ENCODE data around the gene EPHB2.

EPHB2 gene

DNA sequence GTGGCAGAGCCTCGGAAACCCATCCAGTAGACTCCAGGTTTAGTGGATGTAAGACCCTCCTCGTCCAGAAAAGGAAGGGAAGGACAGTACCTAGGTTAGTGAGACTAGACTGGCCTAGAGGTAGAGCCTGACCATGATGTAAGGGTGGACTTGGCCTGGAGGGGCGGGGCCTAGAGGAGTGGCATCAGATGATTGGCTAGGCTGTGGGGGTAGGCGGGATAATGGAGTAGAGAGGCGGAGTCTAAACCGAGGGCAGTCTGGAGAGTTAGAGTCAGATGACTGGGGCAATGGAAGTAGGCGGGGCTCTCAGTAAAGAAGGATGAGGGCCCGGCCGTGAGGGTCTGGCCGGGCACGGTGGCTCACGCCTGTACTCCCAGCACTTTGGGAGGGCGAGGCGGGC is 70.1 kb downstream of the EPHB2 start:
- no peak overlapping the region for H3K9ac ChIP-seq (ENCODE audit: insufficient read length)
- H3K36me3 ChIP-seq (ENCODE audit: insufficient read depth, low read length) = no peaks in the 10 kb centered on the region
- DNase-seq (ENCODE audit: low read depth, low spot score) = no peak
- no peak overlapping the region for H3K27ac ChIP-seq
- H3K9me3 ChIP-seq (ENCODE audit: low read depth, low read length) = no peaks in the 10 kb centered on the region
- TF ChIP-seq EZH2 (IDR thresholded peaks at IDR 0.05) (no peak), POLR2AphosphoS5 (IDR thresholded peaks at IDR 0.05; ENCODE audit: borderline replicate concordance, low read depth, low read length) (no peak), FOXP2 (optimal IDR thresholded peaks at IDR 0.05; ENCODE audit: control extremely low read depth, extremely low read length, insufficient read depth) (no peak)
- H3K4me3 ChIP-seq = no peak overlapping the region

DNA sequence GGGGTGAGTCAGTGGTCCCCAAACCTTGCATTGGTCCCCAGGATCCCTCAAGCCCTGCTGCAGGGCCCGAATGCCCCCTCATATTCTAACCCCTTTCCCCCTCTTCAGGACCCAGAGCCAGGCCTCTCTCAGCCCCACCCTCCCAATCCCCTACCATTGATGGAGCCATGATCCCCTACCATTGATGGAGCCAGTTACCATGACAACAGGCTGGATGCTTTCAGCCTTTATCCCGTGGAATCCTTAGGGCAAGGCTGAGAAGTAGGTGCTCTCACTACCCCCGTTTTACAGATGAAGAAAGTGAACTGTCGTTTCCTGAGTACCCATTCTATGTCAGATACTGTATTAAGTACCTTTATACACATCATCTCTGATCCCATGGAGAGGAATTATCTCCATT is 70.8 kb downstream of the EPHB2 start:
- Histone ChIP-seq H3K9me3 (ENCODE audit: low read depth, low read length) (no peaks in the 10 kb centered on the region), H3K9ac (ENCODE audit: insufficient read length) (no peak overlapping the region), H3K36me3 (ENCODE audit: insufficient read depth, low read length) (no peaks in the 10 kb centered on the region), H3K27ac (no peak overlapping the region), H3K4me3 (no peak overlapping the region)
- TF ChIP-seq POLR2AphosphoS5 (IDR thresholded peaks at IDR 0.05; ENCODE audit: borderline replicate concordance, low read depth, low read length) = no peak
- no peak for TF ChIP-seq EZH2 (IDR thresholded peaks at IDR 0.05)
- TF ChIP-seq FOXP2 (optimal IDR thresholded peaks at IDR 0.05; ENCODE audit: control extremely low read depth, extremely low read length, insufficient read depth) = no peak
- DNase-seq (ENCODE audit: low read depth, low spot score) = no peak

- Histone ChIP-seq H3K27ac (no peak overlapping the region), H3K9ac (ENCODE audit: insufficient read length) (no peak overlapping the region), H3K9me3 (ENCODE audit: low read depth, low read length) (no peaks in the 10 kb centered on the region), H3K36me3 (ENCODE audit: insufficient read depth, low read length) (no peaks in the 10 kb centered on the region), H3K4me3 (no peak overlapping the region)
- no peak for TF ChIP-seq POLR2AphosphoS5 (IDR thresholded peaks at IDR 0.05; ENCODE audit: borderline replicate concordance, low read depth, low read length)
- TF ChIP-seq EZH2 (IDR thresholded peaks at IDR 0.05) = no peak
- no peak for TF ChIP-seq FOXP2 (optimal IDR thresholded peaks at IDR 0.05; ENCODE audit: control extremely low read depth, extremely low read length, insufficient read depth)
- no peak for DNase-seq (ENCODE audit: low read depth, low spot score)
Measured at GRCh38 chr1:22782406-22782805, 71.8 kb downstream of the EPHB2 start.

- no peak for TF ChIP-seq FOXP2 (optimal IDR thresholded peaks at IDR 0.05; ENCODE audit: control extremely low read depth, extremely low read length, insufficient read depth)
- TF ChIP-seq POLR2AphosphoS5 (IDR thresholded peaks at IDR 0.05; ENCODE audit: borderline replicate concordance, low read depth, low read length) = no peak
- no peak for TF ChIP-seq EZH2 (IDR thresholded peaks at IDR 0.05)
- Histone ChIP-seq H3K27ac (no peak overlapping the region), H3K9me3 (ENCODE audit: low read depth, low read length) (no peaks in the 10 kb centered on the region), H3K36me3 (ENCODE audit: insufficient read depth, low read length) (no peaks in the 10 kb centered on the region), H3K4me3 (no peak overlapping the region), H3K9ac (ENCODE audit: insufficient read length) (no peak overlapping the region)
- DNase-seq (ENCODE audit: low read depth, low spot score) = no peak
Measured at GRCh38 chr1:22784317-22784716, 73.7 kb downstream of the EPHB2 start.

DNA sequence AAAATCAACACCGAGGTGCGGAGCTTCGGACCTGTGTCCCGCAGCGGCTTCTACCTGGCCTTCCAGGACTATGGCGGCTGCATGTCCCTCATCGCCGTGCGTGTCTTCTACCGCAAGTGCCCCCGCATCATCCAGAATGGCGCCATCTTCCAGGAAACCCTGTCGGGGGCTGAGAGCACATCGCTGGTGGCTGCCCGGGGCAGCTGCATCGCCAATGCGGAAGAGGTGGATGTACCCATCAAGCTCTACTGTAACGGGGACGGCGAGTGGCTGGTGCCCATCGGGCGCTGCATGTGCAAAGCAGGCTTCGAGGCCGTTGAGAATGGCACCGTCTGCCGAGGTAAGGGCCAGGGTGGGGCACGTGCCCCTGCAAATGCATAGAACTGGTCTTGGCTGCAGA is 74.1 kb downstream of the EPHB2 start:
- no peaks in the 10 kb centered on the region for H3K36me3 ChIP-seq (ENCODE audit: insufficient read depth, low read length)
- H3K9ac ChIP-seq (ENCODE audit: insufficient read length) = no peak overlapping the region
- no peak overlapping the region for H3K4me3 ChIP-seq
- no peak for TF ChIP-seq POLR2AphosphoS5 (IDR thresholded peaks at IDR 0.05; ENCODE audit: borderline replicate concordance, low read depth, low read length)
- no peak for TF ChIP-seq EZH2 (IDR thresholded peaks at IDR 0.05)
- TF ChIP-seq FOXP2 (optimal IDR thresholded peaks at IDR 0.05; ENCODE audit: control extremely low read depth, extremely low read length, insufficient read depth) = no peak
- no peak for DNase-seq (ENCODE audit: low read depth, low spot score)
- H3K27ac ChIP-seq = no peak overlapping the region
- no peaks in the 10 kb centered on the region for H3K9me3 ChIP-seq (ENCODE audit: low read depth, low read length)

GRCh38 chr1:22786101-22786500 is 75.5 kb downstream of the EPHB2 start:
- no peak overlapping the region for H3K4me3 ChIP-seq
- H3K9ac ChIP-seq (ENCODE audit: insufficient read length) = no peak overlapping the region
- TF ChIP-seq POLR2AphosphoS5 (IDR thresholded peaks at IDR 0.05; ENCODE audit: borderline replicate concordance, low read depth, low read length) (no peak), EZH2 (IDR thresholded peaks at IDR 0.05) (no peak), FOXP2 (optimal IDR thresholded peaks at IDR 0.05; ENCODE audit: control extremely low read depth, extremely low read length, insufficient read depth) (no peak)
- H3K36me3 ChIP-seq (ENCODE audit: insufficient read depth, low read length) = no peaks in the 10 kb centered on the region
- no peak overlapping the region for H3K27ac ChIP-seq
- no peaks in the 10 kb centered on the region for H3K9me3 ChIP-seq (ENCODE audit: low read depth, low read length)
- DNase-seq (ENCODE audit: low read depth, low spot score) = no peak

- no peak overlapping the region for H3K4me3 ChIP-seq
- TF ChIP-seq POLR2AphosphoS5 (IDR thresholded peaks at IDR 0.05; ENCODE audit: borderline replicate concordance, low read depth, low read length) (no peak), EZH2 (IDR thresholded peaks at IDR 0.05) (no peak), FOXP2 (optimal IDR thresholded peaks at IDR 0.05; ENCODE audit: control extremely low read depth, extremely low read length, insufficient read depth) (no peak)
- no peak for DNase-seq (ENCODE audit: low read depth, low spot score)
- H3K36me3 ChIP-seq (ENCODE audit: insufficient read depth, low read length) = no peaks in the 10 kb centered on the region
- no peaks in the 10 kb centered on the region for H3K9me3 ChIP-seq (ENCODE audit: low read depth, low read length)
- no peak overlapping the region for H3K27ac ChIP-seq
- H3K9ac ChIP-seq (ENCODE audit: insufficient read length) = no peak overlapping the region
Measured at GRCh38 chr1:22786719-22787489, 76.3 kb downstream of the EPHB2 start.

- Histone ChIP-seq H3K4me3 (no peak overlapping the region), H3K36me3 (ENCODE audit: insufficient read depth, low read length) (no peaks in the 10 kb centered on the region), H3K9ac (ENCODE audit: insufficient read length) (no peak overlapping the region), H3K27ac (no peak overlapping the region), H3K9me3 (ENCODE audit: low read depth, low read length) (no peaks in the 10 kb centered on the region)
- no peak for DNase-seq (ENCODE audit: low read depth, low spot score)
- TF ChIP-seq FOXP2 (optimal IDR thresholded peaks at IDR 0.05; ENCODE audit: control extremely low read depth, extremely low read length, insufficient read depth) = no peak
- no peak for TF ChIP-seq EZH2 (IDR thresholded peaks at IDR 0.05)
- no peak for TF ChIP-seq POLR2AphosphoS5 (IDR thresholded peaks at IDR 0.05; ENCODE audit: borderline replicate concordance, low read depth, low read length)
Measured at GRCh38 chr1:22787636-22788035, 77.0 kb downstream of the EPHB2 start.

- no peak overlapping the region for H3K4me3 ChIP-seq
- no peaks in the 10 kb centered on the region for H3K36me3 ChIP-seq (ENCODE audit: insufficient read depth, low read length)
- H3K9me3 ChIP-seq (ENCODE audit: low read depth, low read length) = no peaks in the 10 kb centered on the region
- DNase-seq (ENCODE audit: low read depth, low spot score) = no peak
- TF ChIP-seq FOXP2 (optimal IDR thresholded peaks at IDR 0.05; ENCODE audit: control extremely low read depth, extremely low read length, insufficient read depth) (no peak), EZH2 (IDR thresholded peaks at IDR 0.05) (no peak), POLR2AphosphoS5 (IDR thresholded peaks at IDR 0.05; ENCODE audit: borderline replicate concordance, low read depth, low read length) (no peak)
- H3K27ac ChIP-seq = no peak overlapping the region
- H3K9ac ChIP-seq (ENCODE audit: insufficient read length) = no peak overlapping the region
Measured at GRCh38 chr1:22788254-22788661, 77.6 kb downstream of the EPHB2 start.

Measured in SK-N-MC (cell line).